A549 (cell line): Measurements from ENCODE around the gene EYA2. TPM values are rescaled to one million over a fixed set of nuclear protein-coding genes. Genes with fewer than 3 reads are reported as not detected.

Experiments
- ATAC-seq, 2 experiments: fragments of 200-7000 bp in 1 of 2; fragments of >200 bp in 1 of 2; cut with Nextera tagmentation in 1 of 2; cut with Tn5 transposase in 1 of 2; 3 replicates each; pipeline versions ENCODE4 v1.8.0 to v1.9.1; 2018 to 2020; ENCODE audit warnings: mild to moderate bottlenecking in 1 of 2, moderate library complexity in 1 of 2
- CTCF ChIA-PET: fragments of 300-600 bp; sonication (Branson Sonifier 250); formaldehyde crosslinking; extraction: SDS; loops from one replicate; lab custom pipeline; 2021; ENCODE audit warnings: antibody characterized with exemption, inconsistent platforms; lab: Yijun Ruan, JAX
- POLR2A ChIA-PET: fragments of 350-600 bp; formaldehyde crosslinking; extraction: SDS; loops from one replicate; lab custom pipeline; 2021; ENCODE audit warnings: antibody characterized with exemption, inconsistent platforms; lab: Yijun Ruan, JAX
- DNase-seq, 2 experiments: peaks; one replicate each; pipeline versions ENCODE4 v3.0.0 to v3.0.0-alpha.2; 2011 to 2016; ENCODE audit warnings: low read depth in 1 of 2, low spot score in 1 of 2
- FAIRE-seq: peaks from 2 replicates; lab custom pipeline; 2011; peaks lifted over from hg19 to GRCh38; lab: Jason Lieb, UNC
- H3K27ac ChIP-seq, 2 experiments: fragments of >200 bp; sonication (Bioruptor Twin); formaldehyde crosslinking; 3 replicates each; pipeline ENCODE4 v1.5.1; 2016 to 2017
- H3K4me1 ChIP-seq: fragments of >200 bp; sonication (Bioruptor Twin); formaldehyde crosslinking; 3 replicates; pipeline ENCODE4 v1.6.1; 2016
- H3K4me2 ChIP-seq: fragments of >200 bp; sonication (Bioruptor Twin); formaldehyde crosslinking; 3 replicates; pipeline ENCODE4 v1.6.1; 2016
- H3K4me3 ChIP-seq: fragments of >200 bp; sonication (Bioruptor Twin); formaldehyde crosslinking; 3 replicates; pipeline ENCODE4 v1.5.1; 2016
- H3K9me3 ChIP-seq: fragments of >200 bp; sonication (Bioruptor Twin); formaldehyde crosslinking; 3 replicates; pipeline ENCODE4 v1.6.1; 2016
- ATOH8 ChIP-seq: fragments of 250-450 bp; sonication (Bioruptor Pico); IDR thresholded peaks from 2 replicates; pipeline ENCODE4 v1.5.0; 2020; ENCODE audit warnings: low read depth, mild to moderate bottlenecking, moderate library complexity
- CTCF ChIP-seq: fragments of >200 bp; sonication (Bioruptor Twin); formaldehyde crosslinking; IDR thresholded peaks from 3 replicates; pipeline ENCODE4 v1.5.1; 2016
- EHF ChIP-seq: fragments of 250-450 bp; sonication (Bioruptor Pico); IDR thresholded peaks from 2 replicates; pipeline ENCODE4 v1.5.0; 2020; ENCODE audit warnings: mild to moderate bottlenecking
- ESRRA ChIP-seq: fragments of 150-350 bp; IDR thresholded peaks from 2 replicates; pipeline ENCODE4 v1.6.1; 2014; ENCODE audit warnings: mild to moderate bottlenecking, low read length, borderline replicate concordance
- FOSL2 ChIP-seq, 2 experiments: fragments of 450-650 bp in 1 of 2; fragments of >200 bp in 1 of 2; sonication (Bioruptor Twin) in 1 of 2; formaldehyde crosslinking; IDR thresholded peaks; 2 replicates each; pipeline versions ENCODE4 v1.5.0 to v1.6.1; 2016 to 2020; ENCODE audit warnings: mild to moderate bottlenecking in 1 of 2, moderate library complexity in 1 of 2
- FOXS1 ChIP-seq: fragments of 250-450 bp; sonication (Bioruptor Pico); IDR thresholded peaks from 2 replicates; pipeline ENCODE4 v1.5.0; 2020; ENCODE audit warnings: mild to moderate bottlenecking, moderate library complexity
- GATA3 ChIP-seq: IDR thresholded peaks from 2 replicates; pipeline ENCODE4 v1.6.1; 2012; ENCODE audit warnings: borderline replicate concordance
- HDAC2 ChIP-seq: fragments of 200-600 bp; sonication (generic); IDR thresholded peaks from 2 replicates; pipeline ENCODE4 v1.6.1; 2016
- HEYL ChIP-seq: fragments of 250-450 bp; sonication (Bioruptor Pico); IDR thresholded peaks from 2 replicates; pipeline ENCODE4 v1.8.0; 2021; ENCODE audit warnings: mild to moderate bottlenecking, moderate library complexity
- JUN ChIP-seq, 2 experiments: fragments of >200 bp; sonication (Bioruptor Twin); formaldehyde crosslinking; IDR thresholded peaks; 2 replicates in 1 of 2; 3 replicates in 1 of 2; pipeline ENCODE4 v1.6.1; 2016 to 2017
- JUNB ChIP-seq: fragments of >200 bp; sonication (Bioruptor Twin); formaldehyde crosslinking; IDR thresholded peaks from 2 replicates; pipeline ENCODE4 v1.6.1; 2016
- MAFK ChIP-seq: fragments of 450-650 bp; IDR thresholded peaks from 2 replicates; pipeline ENCODE4 v1.6.1; 2014; ENCODE audit not compliant: partially characterized antibody
- MAX ChIP-seq: IDR thresholded peaks from 2 replicates; pipeline ENCODE4 v1.6.1; 2012
- MYC ChIP-seq: IDR thresholded peaks from 2 replicates; pipeline ENCODE4 v1.6.1; 2012; ENCODE audit warnings: mild to moderate bottlenecking, inconsistent platforms, low read length, improper control_type of control experiment, borderline replicate concordance
- NFE2L2 ChIP-seq: fragments of 150-350 bp; conservative IDR thresholded peaks from 2 replicates; pipeline ENCODE4 v1.6.1; 2014; ENCODE audit warnings: low read length
- POLR2A ChIP-seq: IDR thresholded peaks from 2 replicates; pipeline ENCODE4 v1.6.1; 2012; ENCODE audit warnings: mild to moderate bottlenecking, low read length
- RAD21 ChIP-seq, 2 experiments: fragments of >200 bp in 1 of 2; sonication (Bioruptor Twin) in 1 of 2; formaldehyde crosslinking in 1 of 2; IDR thresholded peaks in 1 of 2; conservative IDR thresholded peaks in 1 of 2; 2 replicates in 1 of 2; 3 replicates in 1 of 2; pipeline ENCODE4 v1.6.1; 2012 to 2018; ENCODE audit warnings: inconsistent platforms in 1 of 2
- RCOR1 ChIP-seq: fragments of 150-350 bp; IDR thresholded peaks from 2 replicates; pipeline ENCODE4 v1.6.1; 2014; ENCODE audit warnings: antibody characterized with exemption, low read length, low read depth
- RNF2 ChIP-seq: fragments of 200-600 bp; sonication (generic); IDR thresholded peaks from 2 replicates; pipeline ENCODE4 v1.6.1; 2016; ENCODE audit warnings: low read depth, mild to moderate bottlenecking, antibody characterized with exemption, moderate library complexity, borderline replicate concordance
- SREBF2 ChIP-seq: fragments of 450-650 bp; IDR thresholded peaks from 2 replicates; pipeline ENCODE4 v1.6.1; 2014; ENCODE audit warnings: mild to moderate bottlenecking, moderate library complexity
- TFCP2L1 ChIP-seq: fragments of 250-450 bp; sonication (Bioruptor Pico); IDR thresholded peaks from 2 replicates; pipeline ENCODE4 v1.5.0; 2021; ENCODE audit warnings: mild to moderate bottlenecking
- TP53 ChIP-seq: fragments of 250-450 bp; sonication (Bioruptor Pico); IDR thresholded peaks from 2 replicates; pipeline ENCODE4 v1.5.0; 2021; ENCODE audit warnings: mild to moderate bottlenecking, moderate library complexity
- USF2 ChIP-seq: fragments of 450-650 bp; IDR thresholded peaks from 2 replicates; pipeline ENCODE4 v1.6.1; 2014; ENCODE audit warnings: antibody characterized with exemption
- ZSCAN20 ChIP-seq: fragments of 250-450 bp; sonication (Bioruptor Pico); IDR thresholded peaks from 2 replicates; pipeline ENCODE4 v1.8.0; 2022; ENCODE audit warnings: mild to moderate bottlenecking, moderate library complexity
- WGBS: methylation state at CpG from one replicate; pipeline ENCODE4 v1.1.6; 2017; ENCODE audit errors: missing lambda C conversion rate; 5-methylcytosine and 5-hydroxymethylcytosine counted together
- polyA plus RNA-seq, 4 experiments: library from polyadenylated mRNA; depleted of rRNA in 3 of 4; stranded (reverse); fragments of >200 nt; fragmentation: RNase III in 1 of 4; extraction: RNeasy Plus Mini Kit Qiagen cat#74134 plus additional on column Dnase treatment in 1 of 4; gene quantifications; 2 replicates in 3 of 4; 3 replicates in 1 of 4; pipeline ENCODE4 v1.2.3, GENCODE V29; 2011 to 2017

EYA2 gene
- polyA plus RNA-seq, 2 of the 4 experiments (the other 2 are of a cell fraction), result 4.5 to 4.6 TPM

- POLR2A ChIA-PET, result no interaction called here
These were observed 144.2 kb downstream of the EYA2 start for GRCh38 chr20:47038566-47039560.

GRCh38 chr20:47040506-47041125, 146.0 kb downstream of the EYA2 start:
- CTCF ChIA-PET, result interaction anchor here (0.9 kb wide), 1 partner anchor 35 kb away, joined by 4 read pairs; no protein-coding TSS in a partner anchor
- no peak for TF ChIP-seq FOXS1
- TF ChIP-seq RAD21 (conservative IDR thresholded peaks at IDR 0.05 in 1 of 2, IDR thresholded peaks at IDR 0.05 in 1 of 2), result no peak
- no peak for TF ChIP-seq ESRRA
- no peak for TF ChIP-seq EHF (CRISPR knock-in tag)
- no peak for TF ChIP-seq TFCP2L1 (CRISPR knock-in tag)
- TF ChIP-seq FOSL2 (IDR thresholded peaks at IDR 0.05), result no peak
- no peak for TF ChIP-seq FOSL2 (CRISPR knock-in tag; IDR thresholded peaks at IDR 0.05)
- no peak for TF ChIP-seq USF2
- no peak for TF ChIP-seq SREBF2
- no peak for TF ChIP-seq HDAC2
- no peak for TF ChIP-seq TP53 (CRISPR knock-in tag)
- no peak for TF ChIP-seq RCOR1
- no peak for TF ChIP-seq GATA3
- WGBS, result 94% methylated on average over 5 of the region's 5 CpGs
- POLR2A ChIA-PET, result no interaction called here
- peaks cover 9% of the 10 kb centered on the region; the same call in 1 of the 3 replicates for H3K9me3 ChIP-seq
- no peak overlapping the region for H3K27ac ChIP-seq
- H3K4me2 ChIP-seq, result no peak overlapping the region
- DNase-seq (no peak), FAIRE-seq (no peak), ATAC-seq (no peak)
- no peaks in the 10 kb centered on the region for H3K4me1 ChIP-seq
- H3K4me3 ChIP-seq, result no peak overlapping the region

More at GRCh38 chr20:47038566-47039560, 144.2 kb downstream of the EYA2 start:
- WGBS, result 70% methylated on average over 18 of the region's 18 CpGs
- CTCF ChIA-PET, result interaction anchor here (0.6 to 1.3 kb wide), 4 partner anchors 9 to 269 kb away, joined by 3 to 4 read pairs (median 4); no protein-coding TSS in a partner anchor
- no peaks in the 10 kb centered on the region for H3K4me1 ChIP-seq
- DNase-seq, result no peak
- H3K4me3 ChIP-seq, result no peak overlapping the region
- no peak overlapping the region for H3K27ac ChIP-seq
- H3K9me3 ChIP-seq, result no peaks in the 10 kb centered on the region
- TF ChIP-seq MYC (no peak), POLR2A (no peak), MAFK (no peak), HEYL (CRISPR knock-in tag) (no peak), JUN (IDR thresholded peaks at IDR 0.05) (no peak), RNF2 (no peak), MAX (no peak), SREBF2 (no peak), TP53 (CRISPR knock-in tag) (no peak), JUNB (no peak), ATOH8 (CRISPR knock-in tag) (no peak), FOSL2 (IDR thresholded peaks at IDR 0.05) (no peak), FOSL2 (CRISPR knock-in tag; IDR thresholded peaks at IDR 0.05) (no peak), NFE2L2 (no peak), CTCF (no peak), ZSCAN20 (CRISPR knock-in tag) (no peak)
- FAIRE-seq, result no peak
- H3K4me2 ChIP-seq, result no peak overlapping the region
- ATAC-seq, result no peak
